Measurements from ENCODE around the gene LMAN2L. TPM values are rescaled to one million over a fixed set of nuclear protein-coding genes. Genes with fewer than 3 reads are reported as not detected.

The LMAN2L gene
- total RNA-seq, 1 experiment from 2014 or later: 17.6 TPM

DNA sequence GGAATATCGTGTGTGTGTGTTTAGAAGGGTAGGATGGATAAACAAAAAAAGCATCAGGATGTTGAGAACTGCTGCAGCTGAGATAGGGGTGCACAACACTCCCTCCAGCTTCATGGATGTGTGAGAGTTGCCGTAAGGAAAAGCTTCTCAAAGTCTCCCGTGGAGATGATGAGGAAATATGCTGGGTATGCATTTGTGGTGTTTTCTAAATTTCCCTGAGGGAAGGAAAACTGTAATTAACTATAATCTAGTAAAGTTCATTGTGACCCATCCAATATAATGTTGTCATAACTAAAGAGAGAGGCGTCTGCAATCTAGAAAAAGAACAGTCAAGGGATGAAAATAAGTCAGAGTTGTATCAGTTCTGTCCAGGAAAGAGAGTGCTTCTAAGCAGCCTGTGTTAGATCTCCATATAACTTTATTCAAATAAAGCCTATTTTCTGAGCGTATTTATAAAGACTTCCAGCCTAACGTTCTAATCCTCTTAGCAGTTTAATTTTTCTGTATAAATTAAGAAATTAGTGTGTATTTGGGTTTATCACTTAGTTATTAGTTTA, 7.3 kb upstream of the LMAN2L start:
- Histone ChIP-seq H3K27me3 (ENCODE audit: insufficient read depth, low read length) (no peaks in the 10 kb centered on the region), H2BK5ac (ENCODE audit: insufficient read length, low read length) (no peak overlapping the region), H3K27ac (ENCODE audit: insufficient read length, low read depth, low read length) (no peak overlapping the region), H2AK5ac (ENCODE audit: insufficient read length, low read length) (no peak overlapping the region), H2BK12ac (ENCODE audit: insufficient read length, low read depth, low read length) (no peak overlapping the region), H3K23me2 (ENCODE audit: insufficient read length, low read depth, low read length, poor library complexity, severe bottlenecking) (no peaks in the 10 kb centered on the region), H3K79me1 (ENCODE audit: insufficient read depth, low read depth, low read length, poor library complexity, severe bottlenecking) (no peaks in the 10 kb centered on the region), H3T11ph (ENCODE audit: low read length) (no peak overlapping the region), H3K9ac (ENCODE audit: extremely low read depth, insufficient read length, low read length) (no peak overlapping the region), H3K14ac (ENCODE audit: insufficient read depth, low read length) (no peak overlapping the region), H2BK120ac (ENCODE audit: low read depth, low read length, poor library complexity, severe bottlenecking) (no peak overlapping the region), H2BK20ac (ENCODE audit: low read depth, low read length, poor library complexity, severe bottlenecking) (no peak overlapping the region), H3K56ac (ENCODE audit: insufficient read length, low read depth, low read length) (no peak overlapping the region), H3K18ac (ENCODE audit: insufficient read length, low read depth, low read length) (no peak overlapping the region), H3K9me3 (ENCODE audit: control insufficient read depth, low read depth, low read length) (no peaks in the 10 kb centered on the region), H3K4ac (ENCODE audit: low read depth, low read length) (no peak overlapping the region), H3K23ac (ENCODE audit: insufficient read length, low read depth, low read length) (no peak overlapping the region), H2BK15ac (ENCODE audit: low read depth, low read length) (no peak overlapping the region), H4K20me1 (ENCODE audit: control insufficient read depth, insufficient read depth, insufficient read length) (no peaks in the 10 kb centered on the region), H3K4me2 (ENCODE audit: insufficient read depth, insufficient read length, low read length) (no peak overlapping the region), H4K5ac (ENCODE audit: insufficient read length, low read depth, low read length) (no peak overlapping the region), H4K8ac (replicated peaks; ENCODE audit: insufficient read length, low read depth, low read length) (no peak overlapping the region), H3K4me1 (ENCODE audit: insufficient read depth, low read length) (peaks cover 3% of the 10 kb centered on the region; the same call in 1 of the 2 replicates), H3K79me2 (ENCODE audit: insufficient read depth, low read length) (no peaks in the 10 kb centered on the region), H2AFZ (ENCODE audit: low read length) (no peak overlapping the region), H4K91ac (ENCODE audit: insufficient read length, low read depth, low read length) (no peak overlapping the region)
- Mint-ChIP-seq H3K27me3 (ENCODE audit: low read depth) (peaks cover 12% of the 10 kb centered on the region), H3K36me3 (ENCODE audit: insufficient read depth in 1 of 3, low read depth in 3 of 3) (no peaks in the 10 kb centered on the region), H3K27ac (no peak overlapping the region), H3K9me3 (no peaks in the 10 kb centered on the region), H3K4me3 (no peak overlapping the region), H3K4me1 (peaks cover 6 to 12% of the 10 kb centered on the region in 2 experiments)
- WGBS (ENCODE audit: extremely low coverage, insufficient read length, low lambda C conversion rate): 100% methylated on average over 1 of the region's 6 CpGs
- TF ChIP-seq, protein P1, sequence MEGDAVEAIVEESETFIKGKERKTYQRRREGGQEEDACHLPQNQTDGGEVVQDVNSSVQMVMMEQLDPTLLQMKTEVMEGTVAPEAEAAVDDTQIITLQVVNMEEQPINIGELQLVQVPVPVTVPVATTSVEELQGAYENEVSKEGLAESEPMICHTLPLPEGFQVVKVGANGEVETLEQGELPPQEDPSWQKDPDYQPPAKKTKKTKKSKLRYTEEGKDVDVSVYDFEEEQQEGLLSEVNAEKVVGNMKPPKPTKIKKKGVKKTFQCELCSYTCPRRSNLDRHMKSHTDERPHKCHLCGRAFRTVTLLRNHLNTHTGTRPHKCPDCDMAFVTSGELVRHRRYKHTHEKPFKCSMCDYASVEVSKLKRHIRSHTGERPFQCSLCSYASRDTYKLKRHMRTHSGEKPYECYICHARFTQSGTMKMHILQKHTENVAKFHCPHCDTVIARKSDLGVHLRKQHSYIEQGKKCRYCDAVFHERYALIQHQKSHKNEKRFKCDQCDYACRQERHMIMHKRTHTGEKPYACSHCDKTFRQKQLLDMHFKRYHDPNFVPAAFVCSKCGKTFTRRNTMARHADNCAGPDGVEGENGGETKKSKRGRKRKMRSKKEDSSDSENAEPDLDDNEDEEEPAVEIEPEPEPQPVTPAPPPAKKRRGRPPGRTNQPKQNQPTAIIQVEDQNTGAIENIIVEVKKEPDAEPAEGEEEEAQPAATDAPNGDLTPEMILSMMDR (conservative IDR thresholded peaks at IDR 0.05): no peak
- DNase-seq: no peak

All from H9 (cell line).